ENCODE measurements around the gene POU2F2. TPM values are rescaled to one million over a fixed set of nuclear protein-coding genes. Genes with fewer than 3 reads are reported as not detected.

The POU2F2 gene
- total RNA-seq, 6 experiments from 2014 or later: 0.18 to 3.0 (median 1.00) TPM

DNA sequence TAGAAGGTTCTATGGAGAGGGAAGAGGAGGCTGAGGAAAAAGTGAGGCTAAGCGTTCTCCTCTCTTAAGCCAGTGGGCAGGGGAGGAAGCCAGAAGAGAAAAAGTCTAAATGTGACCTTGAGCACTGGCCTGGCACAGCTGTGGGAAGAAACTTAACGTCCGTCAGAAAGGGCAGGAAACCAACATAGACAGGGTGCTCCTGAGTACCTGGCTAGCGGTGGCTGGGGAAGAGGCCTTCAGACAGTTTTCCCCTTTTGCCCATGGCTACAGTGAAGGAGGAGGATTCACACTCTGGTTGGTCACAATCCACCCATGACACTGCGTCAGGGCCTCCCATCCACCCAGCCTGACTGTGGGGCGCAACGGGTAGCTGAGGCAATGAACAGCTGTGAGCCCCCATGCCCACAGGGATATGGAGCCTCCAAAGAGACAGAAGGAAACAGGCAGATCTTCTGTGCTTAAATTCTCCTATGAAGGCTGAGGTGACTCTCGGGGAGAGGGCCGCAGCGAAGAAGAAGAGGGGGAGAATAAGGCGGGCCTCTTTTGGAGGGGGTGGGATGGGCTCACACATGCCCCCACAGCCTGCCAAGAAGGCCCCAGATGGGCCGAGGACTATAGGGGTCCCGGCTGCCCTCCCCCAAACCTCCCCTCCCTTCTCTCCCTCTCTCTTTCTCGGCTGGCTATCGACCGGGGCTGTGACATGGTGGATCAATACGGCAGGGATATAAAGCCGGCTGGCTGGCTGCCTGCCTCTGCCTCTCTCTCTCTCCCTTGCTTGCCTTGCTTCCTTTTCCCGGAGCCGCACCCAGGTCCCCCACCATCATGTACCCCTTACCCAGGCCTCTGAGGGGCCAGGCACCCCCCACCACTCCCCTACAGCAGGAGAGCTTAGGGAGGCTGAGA is 19.8 kb upstream of the POU2F2 start:
- ATAC-seq: peak in 2 of 4 donors; percentile 56 to 59
- H3K27me3 ChIP-seq: peaks cover 0 to 5% of the 10 kb centered on the region in 2 donors
- 55% methylated on average over 12 of the region's 20 CpGs for WGBS (ENCODE audit: insufficient coverage, low coverage, low lambda C conversion rate, missing lambda C conversion rate)

DNA sequence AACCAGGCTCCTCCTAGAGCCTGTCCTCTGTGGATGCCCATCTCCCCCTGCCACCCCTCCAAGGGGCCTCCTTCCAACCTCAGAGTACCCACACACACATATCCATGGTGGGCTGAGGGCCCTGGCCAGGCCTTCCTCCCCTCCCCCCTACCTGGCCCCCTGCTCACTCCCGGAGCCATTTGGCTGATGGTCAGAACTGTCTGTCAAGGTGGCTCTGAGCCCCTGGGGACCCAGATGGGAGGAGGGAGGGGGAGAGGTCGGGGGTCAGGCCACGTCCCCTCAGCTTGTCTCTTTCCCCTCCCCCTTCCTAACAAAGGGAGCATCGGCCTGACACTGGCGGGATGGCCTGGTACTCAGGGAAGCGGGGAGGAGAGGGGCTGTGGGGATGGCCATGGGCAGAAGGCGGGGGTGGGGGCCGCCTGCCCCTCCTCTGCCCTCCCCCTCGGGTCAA is 18.7 kb upstream of the POU2F2 start:
- intact Hi-C loops (cut with DNase I): no loop called here
- Histone ChIP-seq H3K27ac (no peak overlapping the region), H3K4me1 (peaks cover 0 to 3% (median 0%) of the 10 kb centered on the region in 4 donors), H3K36me3 (no peaks in the 10 kb centered on the region), H3K4me3 (no peak overlapping the region), H3K27me3 (peaks cover 0 to 5% of the 10 kb centered on the region in 2 donors), H3K9me3 (no peaks in the 10 kb centered on the region)
- TF ChIP-seq POLR2A (IDR thresholded peaks at IDR 0.05): no peak
- TF ChIP-seq, protein P1, sequence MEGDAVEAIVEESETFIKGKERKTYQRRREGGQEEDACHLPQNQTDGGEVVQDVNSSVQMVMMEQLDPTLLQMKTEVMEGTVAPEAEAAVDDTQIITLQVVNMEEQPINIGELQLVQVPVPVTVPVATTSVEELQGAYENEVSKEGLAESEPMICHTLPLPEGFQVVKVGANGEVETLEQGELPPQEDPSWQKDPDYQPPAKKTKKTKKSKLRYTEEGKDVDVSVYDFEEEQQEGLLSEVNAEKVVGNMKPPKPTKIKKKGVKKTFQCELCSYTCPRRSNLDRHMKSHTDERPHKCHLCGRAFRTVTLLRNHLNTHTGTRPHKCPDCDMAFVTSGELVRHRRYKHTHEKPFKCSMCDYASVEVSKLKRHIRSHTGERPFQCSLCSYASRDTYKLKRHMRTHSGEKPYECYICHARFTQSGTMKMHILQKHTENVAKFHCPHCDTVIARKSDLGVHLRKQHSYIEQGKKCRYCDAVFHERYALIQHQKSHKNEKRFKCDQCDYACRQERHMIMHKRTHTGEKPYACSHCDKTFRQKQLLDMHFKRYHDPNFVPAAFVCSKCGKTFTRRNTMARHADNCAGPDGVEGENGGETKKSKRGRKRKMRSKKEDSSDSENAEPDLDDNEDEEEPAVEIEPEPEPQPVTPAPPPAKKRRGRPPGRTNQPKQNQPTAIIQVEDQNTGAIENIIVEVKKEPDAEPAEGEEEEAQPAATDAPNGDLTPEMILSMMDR (IDR thresholded peaks at IDR 0.05): no peak
- WGBS (ENCODE audit: insufficient coverage, low coverage, low lambda C conversion rate, missing lambda C conversion rate): no CpG with 5 or more reads among the region's 9 CpGs
- DNase-seq (no peak), ATAC-seq (no peak)

More for the DNA sequence above, 19.8 kb upstream of the POU2F2 start:
- Histone ChIP-seq H3K27ac (no peak overlapping the region), H3K4me1 (peaks cover 0 to 3% (median 0%) of the 10 kb centered on the region in 4 donors), H3K36me3 (no peaks in the 10 kb centered on the region), H3K4me3 (no peak overlapping the region), H3K9me3 (no peaks in the 10 kb centered on the region)
- no peak for DNase-seq
- TF ChIP-seq, protein P1 (IDR thresholded peaks at IDR 0.05): no peak
- no peak for TF ChIP-seq POLR2A (IDR thresholded peaks at IDR 0.05)
- intact Hi-C loops (cut with DNase I): no loop called here

DNA sequence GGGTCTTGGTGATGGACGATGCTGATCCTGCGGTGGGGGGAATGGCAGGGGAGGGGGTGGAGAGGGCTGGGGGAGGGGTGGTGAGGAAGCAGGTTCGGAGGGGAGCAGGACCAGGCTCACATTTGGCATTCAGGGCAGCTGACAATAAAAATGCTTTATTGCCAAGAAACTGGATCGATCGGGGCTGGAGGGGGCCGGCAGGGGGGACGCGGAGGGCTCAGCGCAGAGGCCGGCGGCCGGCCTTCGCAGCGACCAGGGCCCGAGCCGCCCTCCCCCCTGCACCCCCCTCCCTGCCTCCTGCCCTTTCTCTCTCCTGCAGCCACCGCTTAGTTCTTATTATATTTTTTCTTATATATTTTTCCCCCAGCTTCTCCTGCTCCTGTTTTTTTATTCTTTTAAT is 18.1 kb upstream of the POU2F2 start:
- H3K27me3 ChIP-seq: peaks cover 0 to 5% of the 10 kb centered on the region in 2 donors

DNA sequence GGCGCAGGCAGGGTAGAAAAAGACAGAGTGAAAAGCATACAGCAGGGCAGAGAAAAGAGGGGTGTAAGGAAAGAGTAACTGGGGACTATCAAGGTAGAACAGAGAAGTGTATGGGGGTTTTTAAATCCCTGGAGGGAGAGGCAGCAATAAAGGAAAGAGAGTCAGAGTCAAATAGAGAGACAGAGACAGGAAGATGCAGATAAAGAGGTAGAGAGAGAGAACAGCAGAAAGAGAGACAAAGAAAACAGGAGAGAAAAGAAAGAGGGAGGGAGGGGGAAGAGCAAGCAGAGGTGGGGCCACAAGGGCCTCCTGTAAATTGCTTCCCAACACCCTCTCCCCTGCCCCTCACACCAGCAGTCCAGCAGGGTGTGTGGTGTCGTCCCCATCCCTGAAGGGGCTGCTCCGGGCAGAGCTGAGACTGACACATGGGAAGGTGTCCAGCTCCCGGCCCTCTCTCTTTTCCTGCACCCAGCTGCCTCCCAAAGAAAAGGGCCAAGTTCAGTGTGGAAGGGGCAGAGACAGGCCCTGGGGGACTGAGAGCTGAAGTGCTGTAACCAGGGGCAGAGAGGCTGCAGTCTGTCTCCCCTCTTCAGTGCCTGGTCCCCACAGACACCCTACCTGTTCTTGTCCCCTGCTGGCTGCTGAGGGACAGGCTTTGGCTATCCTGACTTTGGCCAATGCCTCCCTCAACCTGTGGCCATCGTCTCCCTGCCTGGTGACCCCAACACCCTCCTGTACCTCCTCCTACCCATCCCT is 17.4 kb upstream of the POU2F2 start:
- Histone ChIP-seq H3K9me3 (no peaks in the 10 kb centered on the region), H3K4me3 (no peak overlapping the region), H3K4me1 (peaks cover 0 to 3% (median 0%) of the 10 kb centered on the region in 4 donors), H3K27ac (no peak overlapping the region), H3K27me3 (peaks cover 0 to 5% of the 10 kb centered on the region in 2 donors), H3K36me3 (no peaks in the 10 kb centered on the region)
- WGBS (ENCODE audit: insufficient coverage, low coverage, low lambda C conversion rate, missing lambda C conversion rate): 33% methylated on average over 1 of the region's 5 CpGs
- ATAC-seq (peak in 1 of 4 donors; percentile 11), DNase-seq (no peak)
- TF ChIP-seq, protein P1 (IDR thresholded peaks at IDR 0.05): no peak
- no peak for TF ChIP-seq POLR2A (IDR thresholded peaks at IDR 0.05)
- intact Hi-C loops (cut with DNase I): no loop called here

More for the DNA sequence above, 18.1 kb upstream of the POU2F2 start:
- intact Hi-C loops (cut with DNase I): no loop called here
- 5% methylated on average over 4 of the region's 17 CpGs for WGBS (ENCODE audit: insufficient coverage, low coverage, low lambda C conversion rate, missing lambda C conversion rate)
- peaks cover 0 to 3% (median 0%) of the 10 kb centered on the region in 4 donors for H3K4me1 ChIP-seq
- no peaks in the 10 kb centered on the region for H3K9me3 ChIP-seq
- DNase-seq (no peak), ATAC-seq (peak in 3 of 4 donors; percentile 29 to 64 (median 38))
- no peak overlapping the region for H3K4me3 ChIP-seq
- H3K27ac ChIP-seq: no peak overlapping the region
- H3K36me3 ChIP-seq: no peaks in the 10 kb centered on the region
- no peak for TF ChIP-seq POLR2A (IDR thresholded peaks at IDR 0.05)
- TF ChIP-seq, protein P1 (IDR thresholded peaks at IDR 0.05): no peak
